ENCODE measurements around the gene GRM1.

GRCh38 chr6:146224988-146225387 is 196.1 kb downstream of the GRM1 start:
- TF ChIP-seq CTCF (IDR thresholded peaks at IDR 0.05) (no peak), POLR2AphosphoS5 (IDR thresholded peaks at IDR 0.05) (no peak)
